Posterior cingulate gyrus (tissue), 11 donors: ENCODE results near the gene NR3C1.
"Not testable (repeated sequence)": the region's sequence is repeated elsewhere in the genome, so short reads cannot be mapped to it uniquely, and the experiment has no call there.

Source experiments
- DNase-seq, 10 donors: peaks; one replicate each; pipeline versions ENCODE4 v3.0.0 to v3.0.0-alpha.2; 2020 to 2021; ENCODE audit warnings: mixed read lengths in 3 of 10
- intact Hi-C: fragments of 100-400 bp; cut with DNase I; formaldehyde crosslinking; loops from one replicate; pipeline ENCODE4 v1.15.1; 2023

The NR3C1 gene

GRCh38 chr5:143343042-143343441 lies 60.4 kb downstream of the NR3C1 start:
- intact Hi-C loops, result loop anchor here (10.0 kb wide), 1 partner anchor 52 kb away; no protein-coding TSS in a partner anchor
- no peak for DNase-seq

- no peak for DNase-seq
- intact Hi-C loops, result loop anchor here (10.0 kb wide), 1 partner anchor 52 kb away; no protein-coding TSS in a partner anchor
Observed at GRCh38 chr5:143342607-143343006, 60.9 kb downstream of the NR3C1 start.

GRCh38 chr5:143341807-143342570 lies 61.5 kb downstream of the NR3C1 start:
- no peak for DNase-seq
- intact Hi-C loops, result loop anchor here (10.0 kb wide), 1 partner anchor 53 kb away; no protein-coding TSS in a partner anchor

- intact Hi-C loops, result loop anchor here (10.0 kb wide), 1 partner anchor 54 kb away; no protein-coding TSS in a partner anchor
- DNase-seq, result no peak
Observed at GRCh38 chr5:143340891-143341685, 62.4 kb downstream of the NR3C1 start.

- intact Hi-C loops, result no loop called here
- no peak for DNase-seq
Observed at GRCh38 chr5:143338658-143339366, 64.7 kb downstream of the NR3C1 start.

- DNase-seq, result no peak
- intact Hi-C loops, result no loop called here
Observed at GRCh38 chr5:143337946-143338345, 65.5 kb downstream of the NR3C1 start.

- DNase-seq, result no peak
- intact Hi-C loops, result no loop called here
Observed at GRCh38 chr5:143336485-143336884, 67.0 kb downstream of the NR3C1 start.

GRCh38 chr5:143334903-143335302 lies 68.6 kb downstream of the NR3C1 start:
- intact Hi-C loops, result no loop called here
- DNase-seq, result no peak

- intact Hi-C loops, DNase-seq: not testable (repeated sequence)
Observed at GRCh38 chr5:143334380-143334779, 69.1 kb downstream of the NR3C1 start.

- DNase-seq, result no peak
- intact Hi-C loops, result no loop called here
Observed at GRCh38 chr5:143331956-143332355, 71.5 kb downstream of the NR3C1 start.

- intact Hi-C loops, result no loop called here
- no peak for DNase-seq
Observed at GRCh38 chr5:143329843-143330242, 73.6 kb downstream of the NR3C1 start.

GRCh38 chr5:143328589-143329220 lies 74.8 kb downstream of the NR3C1 start:
- intact Hi-C loops, result no loop called here
- DNase-seq, result no peak

GRCh38 chr5:143325086-143325485 lies 78.4 kb downstream of the NR3C1 start:
- intact Hi-C loops, DNase-seq: not testable (repeated sequence)

GRCh38 chr5:143322931-143323630 lies 80.4 kb downstream of the NR3C1 start:
- DNase-seq, intact Hi-C loops: not testable (repeated sequence)

GRCh38 chr5:143322176-143322575 lies 81.3 kb downstream of the NR3C1 start:
- no peak for DNase-seq
- intact Hi-C loops, result no loop called here

GRCh38 chr5:143319437-143320227 lies 83.9 kb downstream of the NR3C1 start:
- intact Hi-C loops, result no loop called here
- DNase-seq, result no peak

GRCh38 chr5:143318833-143319232 lies 84.7 kb downstream of the NR3C1 start:
- intact Hi-C loops, result no loop called here

GRCh38 chr5:143318270-143318669 lies 85.2 kb downstream of the NR3C1 start:
- intact Hi-C loops, result no loop called here
- no peak for DNase-seq

More at GRCh38 chr5:143318833-143319232, 84.7 kb downstream of the NR3C1 start:
- no peak for DNase-seq
